ENCODE results near the gene NPTX1.
A peak's percentile ranks its signal among the peaks of the same experiment; 100 is the strongest.
"Not testable (repeated sequence)": the region's sequence is repeated elsewhere in the genome, so short reads cannot be mapped to it uniquely, and the experiment has no call there.

The NPTX1 gene, protein sequence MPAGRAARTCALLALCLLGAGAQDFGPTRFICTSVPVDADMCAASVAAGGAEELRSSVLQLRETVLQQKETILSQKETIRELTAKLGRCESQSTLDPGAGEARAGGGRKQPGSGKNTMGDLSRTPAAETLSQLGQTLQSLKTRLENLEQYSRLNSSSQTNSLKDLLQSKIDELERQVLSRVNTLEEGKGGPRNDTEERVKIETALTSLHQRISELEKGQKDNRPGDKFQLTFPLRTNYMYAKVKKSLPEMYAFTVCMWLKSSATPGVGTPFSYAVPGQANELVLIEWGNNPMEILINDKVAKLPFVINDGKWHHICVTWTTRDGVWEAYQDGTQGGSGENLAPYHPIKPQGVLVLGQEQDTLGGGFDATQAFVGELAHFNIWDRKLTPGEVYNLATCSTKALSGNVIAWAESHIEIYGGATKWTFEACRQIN

GRCh38 chr17:80475910-80476876, at the start of gene NPTX1:
NPTX1 (minus strand) TSS chr17:80476607; CDS start chr17:80476446, 161 bp downstream.
- DNase-seq (ENCODE audit: low read depth, low spot score): peak; percentile 64

DNA sequence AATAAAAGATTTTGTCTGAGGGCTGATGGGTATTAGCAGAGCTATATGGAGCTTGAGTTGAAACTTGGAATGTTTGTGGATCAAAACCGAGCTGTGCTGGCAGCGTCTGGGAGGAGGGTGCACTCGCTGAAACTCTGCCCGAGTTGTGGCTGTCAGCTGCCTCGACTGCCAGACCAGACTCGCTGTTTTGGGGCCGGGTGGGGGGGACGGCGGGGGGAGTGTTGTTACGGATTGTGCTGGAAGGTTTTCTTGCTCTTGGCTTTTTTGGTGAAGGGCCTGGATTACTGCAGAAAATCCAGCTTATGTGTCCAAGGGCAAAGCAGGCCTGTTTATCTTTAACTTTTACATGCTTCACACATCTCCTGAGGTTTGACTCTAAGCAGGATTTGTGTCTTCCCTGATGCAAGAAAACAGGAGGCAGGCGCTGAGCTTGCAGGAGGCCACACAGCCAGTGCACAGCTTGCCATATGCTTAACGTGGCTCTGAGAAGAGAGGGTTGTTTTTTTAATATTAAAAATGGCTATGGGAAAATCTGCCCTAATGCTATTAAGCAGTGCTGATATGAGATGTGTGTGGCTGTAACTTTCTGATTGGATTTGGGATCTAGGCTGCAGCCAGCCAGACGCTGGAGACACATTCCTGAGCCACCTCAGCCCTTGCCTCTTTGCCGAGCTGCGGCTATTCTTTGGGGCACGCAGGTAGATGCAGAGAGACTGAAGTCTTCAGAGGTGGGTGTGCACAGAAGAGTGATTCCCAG, 47.7 kb upstream of the NPTX1 start:
- no peak for DNase-seq (ENCODE audit: low read depth, low spot score)

DNA sequence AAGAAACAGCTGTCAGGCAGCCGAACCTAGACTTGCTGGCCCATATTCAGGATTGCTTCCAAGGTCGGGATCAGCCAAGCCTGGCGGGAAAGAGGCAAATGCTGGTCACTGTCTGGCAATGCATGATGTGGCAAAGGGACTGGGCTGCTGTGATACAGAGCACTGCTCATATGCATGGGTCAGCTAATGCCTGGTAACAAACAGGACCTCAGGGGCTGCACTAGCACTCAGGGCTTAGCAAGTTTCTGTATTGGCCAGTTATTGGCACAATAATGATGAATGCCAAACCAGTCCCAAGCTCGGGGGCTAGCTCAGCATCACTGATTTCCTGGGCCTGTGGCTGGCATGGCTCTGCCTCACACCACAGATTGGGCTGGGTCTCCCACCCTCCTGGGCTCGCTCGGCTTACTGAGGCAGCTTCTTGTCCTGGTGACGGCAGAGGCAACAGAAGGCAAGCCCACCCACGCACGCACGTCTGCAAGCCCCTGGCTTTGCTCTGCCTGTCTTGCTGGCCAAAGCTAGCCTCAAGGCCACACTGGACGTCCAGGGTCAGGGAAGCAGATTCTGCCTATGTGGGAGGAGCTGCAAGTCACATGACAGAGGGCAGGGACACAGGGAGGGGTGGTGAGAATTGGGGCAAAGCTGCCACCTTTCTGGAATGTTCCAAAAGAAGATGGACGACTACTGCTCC, 46.8 kb upstream of the NPTX1 start:
- DNase-seq (ENCODE audit: low read depth, low spot score): no peak

DNA sequence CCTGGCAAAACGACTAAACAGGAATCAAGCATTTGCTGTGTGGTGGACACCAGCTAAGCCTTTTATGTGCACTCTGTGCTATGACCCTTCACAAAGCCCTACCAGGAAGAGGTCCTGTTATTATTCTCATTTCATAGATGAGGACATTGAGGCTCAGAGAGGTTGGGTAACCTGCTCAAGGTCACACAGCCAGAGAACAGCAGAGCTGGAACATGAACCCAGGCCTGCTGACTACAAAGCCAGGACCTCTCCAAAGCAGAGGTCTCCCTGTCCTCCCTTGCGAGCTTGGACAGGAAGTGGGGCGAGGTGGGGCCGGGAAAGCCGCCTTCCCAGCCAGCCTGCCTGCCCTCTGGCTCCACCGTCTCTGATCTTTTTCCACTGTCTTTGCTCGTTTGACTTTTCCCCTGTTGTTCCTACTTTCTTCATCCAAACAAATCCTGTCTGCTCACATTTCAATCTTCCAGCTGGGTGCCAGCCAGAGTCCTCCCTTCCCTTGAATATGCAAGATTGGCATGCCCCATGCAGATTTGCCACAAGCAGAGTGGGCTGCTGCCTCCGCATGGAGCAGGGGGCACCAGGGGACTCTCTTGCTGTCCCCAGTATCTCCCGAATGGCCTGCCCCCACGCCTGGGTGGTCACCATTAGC, 44.5 kb upstream of the NPTX1 start:
- no peak for DNase-seq (ENCODE audit: low read depth, low spot score)

DNA sequence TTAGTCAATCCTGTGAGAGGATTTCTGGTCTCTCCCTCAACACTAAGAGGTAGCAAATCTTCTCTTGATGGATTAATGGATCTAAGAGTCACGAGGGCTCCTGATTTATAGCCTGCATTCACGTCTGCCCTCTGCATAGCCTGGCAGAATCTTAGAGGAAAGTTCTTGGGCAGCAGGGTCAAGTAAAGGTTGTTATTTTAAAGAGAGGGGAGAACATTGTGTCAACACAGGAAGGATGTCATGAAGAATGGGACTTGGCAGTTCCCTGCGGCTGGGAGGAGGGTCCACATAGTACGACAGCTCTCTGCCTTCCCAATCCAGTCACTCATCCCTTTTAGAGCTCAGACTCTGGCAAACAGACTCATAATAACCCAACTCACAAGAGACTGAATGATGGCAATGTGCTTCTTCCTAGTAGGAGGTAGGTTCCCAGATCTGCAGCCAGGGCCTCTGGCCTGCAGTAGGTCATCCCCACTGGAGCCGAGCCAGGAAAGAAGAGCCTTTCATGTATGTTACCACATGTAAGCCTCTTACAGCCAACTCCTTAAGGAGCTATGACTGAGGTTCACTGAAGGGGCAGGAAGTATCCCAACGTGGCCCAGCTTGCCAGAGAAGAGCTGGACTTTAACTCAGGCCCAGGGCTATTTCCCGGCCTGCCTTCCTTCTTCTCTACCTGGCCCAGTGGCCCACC, 42.8 kb upstream of the NPTX1 start:
- no peak for DNase-seq (ENCODE audit: low read depth, low spot score)

DNA sequence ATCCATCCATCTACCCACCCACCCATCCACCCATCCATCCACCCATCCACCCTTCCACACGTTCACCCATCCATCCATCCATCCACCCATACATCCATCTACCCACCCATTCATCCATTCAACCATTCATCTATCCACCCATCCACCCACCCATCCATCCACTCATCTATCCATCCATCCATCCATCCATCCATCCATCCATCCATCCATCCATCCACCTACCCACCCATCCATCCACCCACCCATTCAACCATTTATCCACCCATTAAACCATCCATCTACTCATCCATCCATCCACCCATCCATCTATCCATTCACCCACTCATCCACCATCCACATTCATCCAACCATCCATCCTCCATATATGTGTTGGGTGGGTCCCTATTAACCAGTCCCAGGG, 42.0 kb upstream of the NPTX1 start:
- no peak for DNase-seq (ENCODE audit: low read depth, low spot score)

- no peak for DNase-seq (ENCODE audit: low read depth, low spot score)
Measured at GRCh38 chr17:80517641-80518040, 41.2 kb upstream of the NPTX1 start.

GRCh38 chr17:80516171-80516932, 39.9 kb upstream of the NPTX1 start:
- DNase-seq (ENCODE audit: low read depth, low spot score): peak; percentile 28

- DNase-seq (ENCODE audit: low read depth, low spot score): peak; percentile 92
Measured at GRCh38 chr17:80513892-80514291, 37.5 kb upstream of the NPTX1 start.

DNA sequence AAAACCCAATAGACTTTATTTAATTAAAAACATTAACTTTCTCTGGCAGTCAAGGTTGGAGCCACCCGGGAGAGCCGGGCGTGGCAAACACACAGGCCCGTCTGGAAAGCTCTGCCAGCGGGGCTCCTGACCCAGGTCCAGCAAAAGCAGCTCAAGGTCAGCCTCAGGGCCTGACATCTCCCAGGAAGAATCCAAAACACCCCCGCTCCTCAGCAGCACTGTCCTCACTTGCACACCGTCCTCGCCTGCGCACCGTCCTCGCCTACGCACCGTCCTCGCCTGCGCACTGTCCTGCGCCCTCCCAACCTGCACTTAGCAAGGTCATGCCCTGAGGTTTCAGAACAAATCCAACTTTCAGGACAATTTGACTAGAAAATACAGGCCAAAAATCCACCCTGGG, 36.8 kb upstream of the NPTX1 start:
- no peak for DNase-seq (ENCODE audit: low read depth, low spot score)

- peak; percentile 73 for DNase-seq (ENCODE audit: low read depth, low spot score)
Measured at GRCh38 chr17:80512233-80512632, 35.8 kb upstream of the NPTX1 start.

- no peak for DNase-seq (ENCODE audit: low read depth, low spot score)
Measured at GRCh38 chr17:80511222-80512180, 35.1 kb upstream of the NPTX1 start.

GRCh38 chr17:80510772-80511171, 34.4 kb upstream of the NPTX1 start:
- no peak for DNase-seq (ENCODE audit: low read depth, low spot score)

DNA sequence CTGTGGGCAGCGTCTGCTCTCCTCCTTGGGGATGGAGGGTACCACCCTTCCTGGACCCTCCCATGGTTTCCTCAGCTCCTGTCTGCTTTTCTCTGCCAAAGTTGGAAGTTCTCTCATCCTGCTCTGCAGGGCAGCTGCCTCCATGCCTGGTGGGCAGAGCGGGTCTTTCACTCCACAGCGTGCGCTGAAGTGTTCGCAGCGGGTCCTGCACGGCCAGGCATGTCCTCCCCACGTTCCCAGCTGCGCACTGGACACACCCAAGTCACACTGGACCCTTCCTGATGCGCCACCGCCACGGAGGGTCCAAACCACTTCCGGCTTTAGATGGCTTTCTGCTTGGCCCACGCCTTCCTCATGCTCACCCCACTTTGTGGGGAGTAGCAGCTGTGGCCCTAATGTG, 33.7 kb upstream of the NPTX1 start:
- no peak for DNase-seq (ENCODE audit: low read depth, low spot score)

DNA sequence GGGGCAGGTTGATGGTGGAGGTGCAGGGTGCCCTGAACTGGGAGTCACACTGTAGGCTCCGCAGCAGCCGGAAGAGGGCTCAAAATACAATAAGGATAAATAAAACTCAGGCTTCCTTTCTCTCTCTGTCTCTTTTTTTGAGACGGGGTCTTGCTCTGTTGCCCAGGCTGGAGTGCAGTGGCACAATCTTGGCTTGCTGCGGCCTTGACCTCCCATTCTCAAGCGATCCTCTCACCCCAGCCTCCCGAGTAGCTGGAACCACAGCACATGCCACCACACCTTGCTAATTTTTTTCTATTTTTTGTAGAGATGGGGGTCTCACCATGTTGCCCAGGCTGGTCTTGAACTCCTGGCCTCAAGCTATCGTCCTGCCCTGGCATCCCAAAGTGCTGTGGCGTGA, 32.9 kb upstream of the NPTX1 start:
- DNase-seq (ENCODE audit: low read depth, low spot score): no peak

DNA sequence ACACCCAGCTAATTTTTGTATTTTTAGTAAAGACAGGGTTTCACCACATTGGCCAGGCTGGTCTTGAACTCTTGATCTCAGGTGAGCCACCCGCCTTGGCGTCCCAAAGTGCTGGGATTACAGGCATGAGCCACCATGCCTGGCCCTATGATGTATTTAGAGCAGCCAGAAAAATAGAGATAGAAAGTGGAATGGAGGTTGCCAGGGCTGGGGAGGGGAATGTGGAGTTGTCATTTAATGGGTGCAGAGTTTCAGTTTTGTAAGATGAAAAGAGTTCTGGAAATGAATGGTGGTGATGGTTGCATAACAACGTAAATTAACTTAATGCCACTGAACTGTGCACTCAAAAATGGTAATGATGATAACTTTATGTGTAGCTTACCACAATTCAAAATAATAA, 31.6 kb upstream of the NPTX1 start:
- no peak for DNase-seq (ENCODE audit: low read depth, low spot score)

GRCh38 chr17:80507177-80507576, 30.8 kb upstream of the NPTX1 start:
- DNase-seq (ENCODE audit: low read depth, low spot score): not testable (repeated sequence)
